Esophagus (tissue), 2 donors: Measurements from ENCODE around the gene MSI1. TPM values are rescaled to one million over a fixed set of nuclear protein-coding genes. Genes with fewer than 3 reads are reported as not detected.

Experiments used
- H3K27ac ChIP-seq, 2 donors: one replicate each; pipeline ENCODE4 v1.5.1; 2013; ENCODE audit warnings: low read depth in 2 of 2, mild to moderate bottlenecking in 2 of 2, inconsistent platforms in 1 of 2, low read length in 1 of 2, moderate library complexity in 1 of 2
- H3K27me3 ChIP-seq, 2 donors: one replicate each; pipeline ENCODE4 v1.6.1; 2013; ENCODE audit warnings: low read length in 2 of 2, control low read depth in 1 of 2, mild to moderate bottlenecking in 1 of 2; ENCODE audit not compliant: insufficient read depth in 2 of 2, control insufficient read depth in 1 of 2
- H3K36me3 ChIP-seq, 2 donors: one replicate each; pipeline ENCODE4 v1.6.1; 2013; ENCODE audit warnings: low read length in 1 of 2; ENCODE audit not compliant: control insufficient read depth in 2 of 2, insufficient read depth in 2 of 2
- H3K4me1 ChIP-seq, 2 donors: one replicate each; pipeline ENCODE4 v1.6.1; 2013; ENCODE audit warnings: low read length in 1 of 2; ENCODE audit not compliant: control insufficient read depth in 2 of 2, insufficient read depth in 2 of 2
- H3K4me3 ChIP-seq, 2 donors: one replicate each; pipeline ENCODE4 v1.5.1; 2013; ENCODE audit warnings: low read length in 2 of 2, mild to moderate bottlenecking in 2 of 2, low read depth in 1 of 2, moderate library complexity in 1 of 2
- H3K9me3 ChIP-seq, 2 donors: one replicate each; pipeline ENCODE4 v1.6.1; 2013; ENCODE audit warnings: mild to moderate bottlenecking in 2 of 2, low read depth in 1 of 2, low read length in 1 of 2, moderate library complexity in 1 of 2; ENCODE audit not compliant: control insufficient read depth in 2 of 2, insufficient read depth in 1 of 2
- WGBS, 2 donors: extraction: QIAGEN DNeasy Blood & Tissue Kit; methylation state at CpG; one replicate each; pipeline ENCODE4 v1.1.7; 2013; 5-methylcytosine and 5-hydroxymethylcytosine counted together
- polyA plus RNA-seq, 2 donors: library from polyadenylated mRNA; stranded (reverse); fragments of 200-250 nt; gene quantifications; one replicate each; pipeline ENCODE4 v1.2.3, GENCODE V29; 2013
- donor health status: healthy with polysubstance abuse.
- donor health status: Bipolar disorder and iron deficiency.

MSI1 gene
- polyA plus RNA-seq, 2 donors = 0.15 to 0.16 TPM

DNA sequence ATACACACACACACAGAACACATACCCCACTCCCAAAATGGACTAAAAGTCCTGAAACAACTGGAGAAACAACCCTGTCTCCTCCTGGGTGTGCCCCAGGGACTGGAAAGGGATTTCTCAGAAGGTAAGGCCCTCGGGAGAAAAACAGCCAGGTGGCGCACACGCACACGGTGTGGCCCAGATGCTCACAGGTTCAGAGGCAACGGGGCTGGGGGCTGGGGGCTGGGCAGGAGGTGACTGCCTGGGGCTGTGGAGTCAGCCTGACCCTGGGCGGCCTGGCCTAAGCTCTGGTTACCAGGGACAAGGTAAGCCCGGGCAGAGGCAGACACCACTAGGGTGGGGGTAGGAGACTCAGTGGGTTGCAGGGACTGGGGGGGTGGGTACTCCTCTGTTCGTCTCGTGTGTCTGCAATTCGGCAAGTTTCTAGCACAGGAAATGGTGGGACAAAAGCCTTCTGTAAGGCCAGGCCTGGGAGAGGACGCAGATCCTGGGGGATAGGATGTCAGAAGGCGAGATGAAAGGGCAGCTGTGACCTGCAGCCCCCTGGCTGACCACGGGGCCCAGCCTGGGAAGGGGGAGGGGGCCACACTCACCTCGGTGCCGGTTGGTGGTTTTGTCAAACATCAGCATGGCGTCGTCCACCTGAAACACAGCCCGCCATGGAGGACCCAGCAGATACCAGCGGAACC, 10.4 kb downstream of the MSI1 start:
- Histone ChIP-seq H3K36me3 (no peaks in the 10 kb centered on the region), H3K27me3 (peaks cover 0 to 2% of the 10 kb centered on the region in 2 donors), H3K4me3 (no peak overlapping the region), H3K9me3 (no peaks in the 10 kb centered on the region), H3K27ac (no peak overlapping the region), H3K4me1 (peaks cover 2 to 6% of the 10 kb centered on the region in 2 donors)
- WGBS, 2 donors = 62 to 65% methylated on average over 18 to 19 of the region's 19 CpGs

DNA sequence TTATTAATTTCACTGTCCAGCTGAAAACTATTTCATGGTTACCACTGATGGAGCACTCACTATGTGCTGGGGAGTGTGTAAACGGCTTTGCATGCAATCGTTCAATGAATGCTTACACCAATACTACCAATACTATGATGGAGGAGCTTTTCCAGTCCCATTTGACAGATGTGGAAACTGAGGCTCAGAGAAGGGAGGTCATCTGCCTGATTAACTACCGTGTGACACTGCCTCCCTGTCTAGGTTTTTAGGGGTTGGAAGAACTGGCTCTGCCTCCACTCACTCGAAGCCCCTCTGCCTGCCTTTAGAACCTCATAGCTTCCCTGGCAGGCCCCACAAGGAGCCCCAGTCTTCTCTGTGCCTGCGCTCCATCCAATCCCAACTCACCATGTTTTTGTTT, 11.9 kb downstream of the MSI1 start:
- Histone ChIP-seq H3K9me3 (no peaks in the 10 kb centered on the region), H3K36me3 (no peaks in the 10 kb centered on the region), H3K27me3 (peaks cover 0 to 2% of the 10 kb centered on the region in 2 donors), H3K4me3 (no peak overlapping the region), H3K4me1 (peaks cover 2 to 6% of the 10 kb centered on the region in 2 donors), H3K27ac (no peak overlapping the region)
- 71 to 78% methylated on average over 5 of the region's 5 CpGs for WGBS, 2 donors

GRCh38 chr12:120356567-120357030, 12.4 kb downstream of the MSI1 start:
- 34 to 49% methylated on average over 13 of the region's 13 CpGs for WGBS, 2 donors
- Histone ChIP-seq H3K9me3 (no peaks in the 10 kb centered on the region), H3K27me3 (peaks cover 0 to 1% of the 10 kb centered on the region in 2 donors), H3K27ac (no peak overlapping the region), H3K36me3 (no peaks in the 10 kb centered on the region), H3K4me1 (peaks cover 2 to 5% of the 10 kb centered on the region in 2 donors), H3K4me3 (no peak overlapping the region)

DNA sequence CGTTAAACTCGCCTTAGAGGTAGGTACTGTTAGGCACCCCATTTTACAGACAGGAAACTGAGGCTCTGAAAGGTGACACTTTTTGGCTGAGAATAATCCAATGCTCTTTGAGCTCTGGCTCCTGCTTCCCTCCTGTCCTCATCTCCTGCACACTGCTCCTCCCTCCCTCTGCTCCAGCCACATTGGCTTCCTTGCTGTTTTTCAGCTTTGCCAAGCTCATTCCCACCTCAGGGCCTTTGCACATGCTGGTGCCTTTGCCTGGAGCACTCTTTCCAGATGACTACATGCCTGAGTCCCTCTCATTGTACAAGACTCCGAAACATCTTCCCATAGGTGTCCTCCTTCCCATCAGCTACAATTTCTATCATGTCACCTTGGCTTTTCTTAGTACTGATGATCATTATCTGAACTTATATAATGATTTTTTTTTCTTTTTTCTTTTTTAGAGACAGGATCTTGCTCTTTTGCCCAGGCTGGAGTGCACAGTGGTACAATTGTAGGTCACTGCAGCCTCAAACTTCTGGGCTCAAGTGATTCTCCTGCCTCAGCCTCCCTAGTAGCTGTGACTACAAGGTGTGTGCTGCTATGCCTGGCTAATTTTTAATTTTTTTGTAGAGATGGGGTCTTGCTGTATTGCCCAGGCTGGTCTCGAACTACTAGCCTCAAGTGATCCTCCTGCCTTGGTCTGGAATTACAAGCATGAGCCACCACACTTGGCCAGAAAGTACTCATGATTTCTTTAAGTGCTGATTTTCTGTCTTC, 15.2 kb downstream of the MSI1 start:
- Histone ChIP-seq H3K36me3 (no peaks in the 10 kb centered on the region), H3K4me3 (no peak overlapping the region), H3K4me1 (peaks cover 2% of the 10 kb centered on the region in 2 donors), H3K27ac (no peak overlapping the region), H3K27me3 (no peaks in the 10 kb centered on the region), H3K9me3 (no peaks in the 10 kb centered on the region)
- WGBS, 2 donors = 90 to 96% methylated on average over 4 of the region's 4 CpGs

GRCh38 chr12:120353136-120353535, 15.8 kb downstream of the MSI1 start:
- Histone ChIP-seq H3K36me3 (no peaks in the 10 kb centered on the region), H3K9me3 (no peaks in the 10 kb centered on the region), H3K4me3 (no peak overlapping the region), H3K4me1 (peaks cover 2% of the 10 kb centered on the region in 2 donors), H3K27ac (no peak overlapping the region), H3K27me3 (no peaks in the 10 kb centered on the region)
- WGBS, 2 donors = 94% methylated on average over 6 of the region's 6 CpGs

- 67 to 75% methylated on average over 5 of the region's 5 CpGs for WGBS, 2 donors
- Histone ChIP-seq H3K36me3 (no peaks in the 10 kb centered on the region), H3K4me3 (no peak overlapping the region), H3K4me1 (peaks cover 2% of the 10 kb centered on the region in 2 donors), H3K9me3 (no peaks in the 10 kb centered on the region), H3K27ac (no peak overlapping the region), H3K27me3 (no peaks in the 10 kb centered on the region)
Observed at GRCh38 chr12:120352117-120352516, 16.8 kb downstream of the MSI1 start.

DNA sequence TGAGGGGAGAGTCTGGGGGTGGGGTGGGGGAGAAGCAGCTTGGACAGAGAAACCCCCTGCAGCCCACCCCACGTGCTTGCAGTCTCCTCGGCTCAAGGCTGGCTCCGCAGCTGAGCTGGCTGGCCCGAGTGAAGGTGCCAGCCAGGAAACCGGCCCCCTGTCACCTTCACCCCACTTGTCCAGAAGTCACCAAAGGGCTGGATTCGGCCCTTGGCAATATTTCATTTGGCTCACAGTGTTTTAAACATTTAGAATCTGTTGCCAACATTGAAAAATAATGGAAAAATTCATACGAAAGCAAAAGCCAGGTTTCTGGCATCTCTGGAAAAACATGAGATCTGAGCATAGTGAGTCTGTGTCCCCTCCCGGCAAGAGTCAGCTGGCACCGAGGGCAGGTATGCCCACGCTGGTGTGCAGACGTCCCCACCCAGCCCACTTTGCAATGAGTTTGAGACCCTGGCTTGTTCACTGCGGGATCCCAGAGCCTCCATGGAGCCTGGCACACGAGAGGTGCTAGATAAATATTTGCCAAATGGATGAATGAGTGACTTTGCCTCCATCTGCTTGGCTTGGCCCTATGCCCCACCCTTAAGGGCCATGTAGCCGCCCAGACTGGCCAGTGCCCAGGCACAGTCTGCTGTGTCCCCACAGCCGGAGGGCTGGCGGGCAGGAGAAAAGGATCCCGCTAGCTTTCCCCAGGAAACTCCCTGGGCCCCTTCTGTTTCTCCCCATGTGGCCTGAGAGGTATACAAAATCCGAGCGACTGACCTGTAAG, 18.2 kb downstream of the MSI1 start:
- no peaks in the 10 kb centered on the region for H3K27me3 ChIP-seq
- no peaks in the 10 kb centered on the region for H3K4me1 ChIP-seq
- WGBS, 2 donors = 60 to 69% methylated on average over 19 of the region's 19 CpGs
- H3K4me3 ChIP-seq = no peak overlapping the region
- no peaks in the 10 kb centered on the region for H3K9me3 ChIP-seq
- H3K27ac ChIP-seq = no peak overlapping the region
- H3K36me3 ChIP-seq = no peaks in the 10 kb centered on the region

GRCh38 chr12:120347766-120348165, 21.2 kb downstream of the MSI1 start:
- H3K27me3 ChIP-seq = no peaks in the 10 kb centered on the region
- H3K9me3 ChIP-seq = no peaks in the 10 kb centered on the region
- H3K4me1 ChIP-seq = no peaks in the 10 kb centered on the region
- no peak overlapping the region for H3K4me3 ChIP-seq
- H3K27ac ChIP-seq = no peak overlapping the region
- H3K36me3 ChIP-seq = no peaks in the 10 kb centered on the region
- 97 to 98% methylated on average over 11 of the region's 11 CpGs for WGBS, 2 donors

DNA sequence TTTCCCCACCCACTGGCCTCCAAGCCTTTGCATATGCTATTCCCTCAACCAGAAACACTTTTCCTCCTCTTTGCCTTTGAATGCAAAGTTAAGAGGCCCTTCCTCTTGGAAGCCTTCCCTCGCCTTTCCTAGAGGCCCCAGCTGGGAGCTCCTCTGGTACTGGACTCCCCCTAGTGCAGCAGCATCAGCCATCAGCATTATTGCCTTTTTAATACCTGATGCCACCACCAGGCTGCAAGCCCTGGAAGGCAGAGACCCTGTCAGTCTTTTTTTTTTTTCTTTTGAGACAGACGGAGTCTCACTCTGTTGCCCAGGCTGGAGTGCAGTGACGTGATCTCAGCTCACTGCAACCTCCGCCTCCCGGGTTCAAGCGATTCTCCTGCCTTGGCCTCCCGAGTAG, 22.3 kb downstream of the MSI1 start:
- 89 to 91% methylated on average over 7 of the region's 7 CpGs for WGBS, 2 donors
- Histone ChIP-seq H3K9me3 (no peaks in the 10 kb centered on the region), H3K27ac (no peak overlapping the region), H3K36me3 (no peaks in the 10 kb centered on the region), H3K4me3 (no peak overlapping the region), H3K27me3 (no peaks in the 10 kb centered on the region), H3K4me1 (no peaks in the 10 kb centered on the region)
